Psoas muscle (tissue), 8 donors: Measurements from ENCODE around the gene TRIM50. TPM values are rescaled to one million over a fixed set of nuclear protein-coding genes. Genes with fewer than 3 reads are reported as not detected.
"Not testable (repeated sequence)": the region's sequence is repeated elsewhere in the genome, so short reads cannot be mapped to it uniquely, and the experiment has no call there.

Experiments used
- ATAC-seq, 4 donors: fragments of 200-7000 bp; cut with Tn5 transposase; one replicate each; pipeline ENCODE4 v1.9.1; 2020; ENCODE audit warnings: moderate library complexity in 3 of 4, mild to moderate bottlenecking in 2 of 4
- DNase-seq, 2 donors: peaks; one replicate each; pipeline ENCODE4 v3.0.0-alpha.2; 2020
- H3K27ac ChIP-seq: fragments of 200-600 bp; one replicate; pipeline ENCODE4 v1.8.0; 2022
- H3K27me3 ChIP-seq, 3 donors: fragments of 200-600 bp in 1 of 3; one replicate each; pipeline versions ENCODE4 v1.6.1 to v1.8.0; 2013 to 2022; ENCODE audit warnings: low read length in 2 of 3, mild to moderate bottlenecking in 2 of 3, moderate library complexity in 1 of 3; ENCODE audit not compliant: insufficient read depth in 3 of 3
- H3K36me3 ChIP-seq, 2 donors: fragments of 200-600 bp in 1 of 2; one replicate each; pipeline versions ENCODE4 v1.6.1 to v1.8.0; 2013 to 2022; ENCODE audit warnings: low read depth in 1 of 2, mild to moderate bottlenecking in 1 of 2, moderate library complexity in 1 of 2; ENCODE audit not compliant: insufficient read depth in 1 of 2
- H3K4me1 ChIP-seq: fragments of 200-600 bp; one replicate; pipeline ENCODE4 v1.8.0; 2022
- H3K4me3 ChIP-seq: fragments of 200-600 bp; one replicate; pipeline ENCODE4 v1.8.0; 2022; ENCODE audit warnings: mild to moderate bottlenecking
- H3K9me3 ChIP-seq: fragments of 200-600 bp; one replicate; pipeline ENCODE4 v1.8.0; 2022
- WGBS, 3 donors: extraction: QIAGEN DNeasy Blood & Tissue Kit; methylation state at CpG; one replicate each; pipeline versions ENCODE4 v1.1.6 to v1.1.7; 2013; 5-methylcytosine and 5-hydroxymethylcytosine counted together
- intact Hi-C, 2 donors: fragments of 100-400 bp; cut with DNase I; formaldehyde crosslinking; loops; one replicate each; pipeline versions ENCODE4 v1.11.0 to v1.14.2; 2022
- polyA plus RNA-seq, 3 donors: library from polyadenylated mRNA; stranded (reverse); fragments of 200-250 nt; gene quantifications; one replicate each; pipeline ENCODE4 v1.2.3, GENCODE V29; 2013
- total RNA-seq, 4 donors: library from RNA; stranded (reverse); fragmentation: NEBNext Ultra II Directional in 2 of 4; extraction: Animal tissue kit (Norgen Biotek cat#: 25700) in 2 of 4; gene quantifications; one replicate each; pipeline versions ENCODE4 v1.2.1 to v1.2.4, GENCODE V29; 2021 to 2023
- TF ChIP-seq, protein P1 (sequence below): fragments of 200-600 bp; IDR thresholded peaks from one replicate; pipeline ENCODE4 v1.8.0; 2022; ENCODE audit warnings: antibody characterized with exemption
- donor health status: healthy with polysubstance abuse.
- donor health status: DM: no; HTN: no; CAD: no; lungs with moderate emphysema.
- donor health status: Bipolar disorder and iron deficiency.
- donor health status: healthy.
- donor health status: DM: yes; HTN: yes; CAD: no.
- donor health status: DM: no; HTN: no; CAD: no.
- donor health status: DM: no; HTN: no; CAD: no.
- donor health status: DM: yes; HTN: yes; CAD: no.

Gene TRIM50
- total and polyA plus RNA-seq, 7 donors, result 0.12 to 1.3 (median 0.32) TPM

DNA sequence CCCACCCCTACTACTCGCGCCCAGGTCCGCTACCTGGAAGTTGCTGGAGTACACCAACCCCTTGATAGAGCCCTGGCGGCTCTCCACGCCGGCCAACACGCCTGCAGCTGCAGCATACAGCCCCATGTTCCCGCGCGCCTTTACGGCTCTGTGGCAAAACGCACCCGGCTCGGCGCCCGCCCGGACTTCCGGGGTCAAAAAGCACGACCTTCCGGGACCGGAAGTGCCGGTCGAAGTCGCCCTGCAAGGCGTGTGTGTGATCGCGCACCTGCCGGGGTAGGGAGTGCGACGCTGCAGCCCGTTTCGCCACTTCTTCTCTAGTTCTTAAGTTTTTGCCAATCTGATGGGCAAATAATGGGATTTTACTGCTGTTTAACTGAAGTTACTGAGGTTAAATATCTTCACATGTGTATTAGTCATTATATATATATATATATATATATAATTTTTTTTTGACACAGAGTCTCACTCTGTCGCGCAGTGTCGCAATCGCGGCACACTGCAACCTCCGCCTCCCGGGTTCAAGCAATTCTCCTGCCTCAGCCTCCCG is 19.1 kb downstream of the TRIM50 start, which contains the start of gene NSUN5:
Gene NSUN5, minus strand, starts transcription at position 162 of the 550 bp plus-strand sequence. Its CDS starts 36 bp downstream, at position 126.
- TF ChIP-seq, protein P1, sequence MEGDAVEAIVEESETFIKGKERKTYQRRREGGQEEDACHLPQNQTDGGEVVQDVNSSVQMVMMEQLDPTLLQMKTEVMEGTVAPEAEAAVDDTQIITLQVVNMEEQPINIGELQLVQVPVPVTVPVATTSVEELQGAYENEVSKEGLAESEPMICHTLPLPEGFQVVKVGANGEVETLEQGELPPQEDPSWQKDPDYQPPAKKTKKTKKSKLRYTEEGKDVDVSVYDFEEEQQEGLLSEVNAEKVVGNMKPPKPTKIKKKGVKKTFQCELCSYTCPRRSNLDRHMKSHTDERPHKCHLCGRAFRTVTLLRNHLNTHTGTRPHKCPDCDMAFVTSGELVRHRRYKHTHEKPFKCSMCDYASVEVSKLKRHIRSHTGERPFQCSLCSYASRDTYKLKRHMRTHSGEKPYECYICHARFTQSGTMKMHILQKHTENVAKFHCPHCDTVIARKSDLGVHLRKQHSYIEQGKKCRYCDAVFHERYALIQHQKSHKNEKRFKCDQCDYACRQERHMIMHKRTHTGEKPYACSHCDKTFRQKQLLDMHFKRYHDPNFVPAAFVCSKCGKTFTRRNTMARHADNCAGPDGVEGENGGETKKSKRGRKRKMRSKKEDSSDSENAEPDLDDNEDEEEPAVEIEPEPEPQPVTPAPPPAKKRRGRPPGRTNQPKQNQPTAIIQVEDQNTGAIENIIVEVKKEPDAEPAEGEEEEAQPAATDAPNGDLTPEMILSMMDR, result no peak
- H3K4me3 ChIP-seq, result peak within 1 kb of the TSS; percentile 85
- H3K36me3 ChIP-seq, result peaks cover 0 to 32% of the 10 kb centered on the region in 2 donors
- H3K4me1 ChIP-seq, result peaks cover 7% of the 10 kb centered on the region
- intact Hi-C loops, result no loop called here
- WGBS, 3 donors, result 12 to 13% (median 12%) methylated on average over 37 to 40 of the region's 40 CpGs
- H3K9me3 ChIP-seq, result no peaks in the 10 kb centered on the region
- ATAC-seq (peak; percentile 94 to 99 (median 96)), DNase-seq (peak; percentile 90 to 96)
- H3K27ac ChIP-seq, result peak within 1 kb of the TSS; percentile 89
- no peaks in the 10 kb centered on the region for H3K27me3 ChIP-seq

DNA sequence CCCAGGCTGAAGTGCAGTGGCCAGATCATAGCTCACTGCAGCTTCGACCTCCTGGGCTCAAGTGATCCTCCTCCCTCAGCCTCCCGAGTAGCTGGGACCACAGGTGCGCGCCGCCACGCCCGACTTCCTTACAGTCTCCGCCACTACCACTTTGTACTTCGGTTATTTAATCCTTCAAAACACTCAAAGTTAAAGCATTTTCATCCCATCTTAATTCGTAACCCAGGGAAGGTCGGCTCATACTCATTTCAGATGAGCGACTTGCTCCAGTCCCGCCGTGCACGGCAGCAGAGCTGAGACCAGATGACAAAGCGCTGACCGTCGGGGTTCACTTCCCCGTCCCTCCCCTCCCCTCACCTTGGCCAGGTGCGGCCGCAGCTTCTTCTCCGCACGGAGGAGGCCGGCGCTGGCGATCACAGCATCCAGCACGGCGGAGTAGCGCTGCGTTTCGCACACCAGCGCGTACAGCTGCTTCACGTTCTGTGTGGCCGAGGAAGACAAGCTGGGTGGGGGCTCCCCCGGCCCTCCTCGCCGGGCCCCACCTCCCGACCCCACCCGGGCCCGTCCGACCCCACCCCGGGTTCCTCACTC is 19.7 kb downstream of the TRIM50 start:
- TF ChIP-seq, protein P1, result no peak
- Histone ChIP-seq H3K27ac (peak overlapping the region; percentile 89), H3K27me3 (no peaks in the 10 kb centered on the region), H3K36me3 (peaks cover 0 to 37% of the 10 kb centered on the region in 2 donors), H3K9me3 (no peaks in the 10 kb centered on the region), H3K4me1 (peaks cover 7% of the 10 kb centered on the region), H3K4me3 (peak overlapping the region; percentile 85)
- 9 to 16% (median 12%) methylated on average over 35 to 43 of the region's 43 CpGs for WGBS, 3 donors
- DNase-seq, result no peak
- peak; percentile 38 to 70 (median 42) for ATAC-seq
- intact Hi-C loops, result no loop called here

- H3K4me1 ChIP-seq, result peaks cover 7% of the 10 kb centered on the region
- H3K4me3 ChIP-seq, result peak overlapping the region; percentile 85
- intact Hi-C loops, result no loop called here
Observed at GRCh38 chr7:73307436-73307835, 20.4 kb downstream of the TRIM50 start.

GRCh38 chr7:73304612-73305387 is 23.1 kb downstream of the TRIM50 start:
- ATAC-seq, H3K4me1 ChIP-seq, H3K27me3 ChIP-seq, DNase-seq, H3K4me3 ChIP-seq, H3K27ac ChIP-seq, H3K9me3 ChIP-seq, intact Hi-C loops: not testable (repeated sequence)
- H3K36me3 ChIP-seq, result peaks cover 0 to 43% of the 10 kb centered on the region in 2 donors
- 82 to 90% (median 86%) methylated on average over 10 to 12 of the region's 15 CpGs for WGBS, 3 donors

More at GRCh38 chr7:73307436-73307835, 20.4 kb downstream of the TRIM50 start:
- Histone ChIP-seq H3K27ac (peak overlapping the region; percentile 89), H3K9me3 (no peaks in the 10 kb centered on the region), H3K27me3 (no peaks in the 10 kb centered on the region), H3K36me3 (peaks cover 0 to 43% of the 10 kb centered on the region in 2 donors)
- ATAC-seq, result no peak
- peak in 1 of 2 donors; percentile 34 for DNase-seq
- WGBS, 3 donors, result 83 to 93% (median 86%) methylated on average over 13 of the region's 13 CpGs
- TF ChIP-seq, protein P1, result no peak

DNA sequence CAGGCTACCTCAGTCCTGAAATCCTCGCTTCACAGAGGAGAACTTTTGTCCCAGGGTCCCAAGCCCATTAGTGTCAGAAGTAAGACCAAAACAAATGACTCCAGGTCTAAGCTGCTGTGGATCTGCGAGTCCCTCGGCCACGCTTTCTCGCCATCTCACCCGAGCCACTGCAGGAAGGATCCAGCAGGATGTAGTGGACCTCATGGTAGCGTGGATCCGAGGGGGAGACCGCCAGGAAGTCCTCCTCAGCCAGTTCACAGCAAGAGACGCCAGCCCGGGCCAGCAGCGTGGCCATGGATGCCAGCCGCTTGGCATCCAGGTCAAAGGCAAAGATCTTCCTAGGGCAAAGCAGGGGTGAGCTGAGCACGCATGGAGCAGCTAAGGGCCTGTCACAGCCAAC is 23.8 kb downstream of the TRIM50 start:
- Histone ChIP-seq H3K27ac (no peak overlapping the region), H3K9me3 (no peaks in the 10 kb centered on the region), H3K4me3 (no peak overlapping the region), H3K27me3 (no peaks in the 10 kb centered on the region), H3K4me1 (peaks cover 3% of the 10 kb centered on the region), H3K36me3 (peaks cover 0 to 43% of the 10 kb centered on the region in 2 donors)
- DNase-seq (no peak), ATAC-seq (no peak)
- TF ChIP-seq, protein P1, result no peak
- WGBS, 3 donors, result 83 to 91% (median 87%) methylated on average over 14 of the region's 14 CpGs
- intact Hi-C loops, result no loop called here
